GM21526 (cell line): ENCODE data around the gene RINL.
"Not testable (repeated sequence)": the region's sequence is repeated elsewhere in the genome, so short reads cannot be mapped to it uniquely, and the experiment has no call there.

ENCODE experiments used
- ATAC-seq: cut with Tn5 transposase; IDR thresholded peaks from one replicate; pipeline ENCODE4 v1.9.1; 2021; ENCODE audit warnings: moderate library complexity; ENCODE audit not compliant: unreplicated experiment, low FRiP score

RINL gene

GRCh38 chr19:38878575-38879399 is 712 bp upstream of the RINL start:
- no peak for ATAC-seq

- ATAC-seq: no peak
These were observed 2.2 kb downstream of the RINL start for GRCh38 chr19:38875656-38876395.

- not testable (repeated sequence) for ATAC-seq
These were observed 4.7 kb downstream of the RINL start for GRCh38 chr19:38873400-38873799.

GRCh38 chr19:38870612-38871011 is 7.5 kb downstream of the RINL start:
- ATAC-seq: no peak

- ATAC-seq: peak; percentile 64
These were observed 8.1 kb downstream of the RINL start for GRCh38 chr19:38869836-38870607.

- no peak for ATAC-seq
These were observed 8.8 kb downstream of the RINL start for GRCh38 chr19:38869160-38869835.

GRCh38 chr19:38868551-38868950 is 9.5 kb downstream of the RINL start:
- ATAC-seq: no peak

GRCh38 chr19:38867171-38867780 is 10.8 kb downstream of the RINL start:
- ATAC-seq: no peak

GRCh38 chr19:38862321-38863059 is 15.6 kb downstream of the RINL start:
- no peak for ATAC-seq

GRCh38 chr19:38861368-38861767 is 16.7 kb downstream of the RINL start:
- no peak for ATAC-seq

GRCh38 chr19:38859631-38860204 is 18.4 kb downstream of the RINL start:
- not testable (repeated sequence) for ATAC-seq

GRCh38 chr19:38856813-38857212 is 21.3 kb downstream of the RINL start:
- ATAC-seq: no peak

- ATAC-seq: not testable (repeated sequence)
These were observed 22.3 kb downstream of the RINL start for GRCh38 chr19:38855751-38856150.

- ATAC-seq: not testable (repeated sequence)
These were observed 23.1 kb downstream of the RINL start for GRCh38 chr19:38854961-38855360.

GRCh38 chr19:38853214-38853613 is 24.9 kb downstream of the RINL start:
- no peak for ATAC-seq

- no peak for ATAC-seq
These were observed 25.6 kb downstream of the RINL start for GRCh38 chr19:38852231-38853044.

- ATAC-seq: peak; percentile 24
These were observed 26.3 kb downstream of the RINL start for GRCh38 chr19:38851622-38852230.
